Ishikawa (cell line): ENCODE measurements around the gene PIGR.

ENCODE experiments used
- CEBPB ChIP-seq: IDR thresholded peaks from 2 replicates; pipeline ENCODE4 v1.6.1; 2012
- CREB1 ChIP-seq: IDR thresholded peaks from 2 replicates; pipeline ENCODE4 v1.6.1; 2012; ENCODE audit warnings: low read depth
- EP300 ChIP-seq: IDR thresholded peaks from 2 replicates; pipeline ENCODE4 v1.6.1; 2012; ENCODE audit warnings: borderline replicate concordance
- NFIC ChIP-seq: IDR thresholded peaks from 2 replicates; pipeline ENCODE4 v1.6.1; 2012
- RAD21 ChIP-seq: IDR thresholded peaks from 2 replicates; pipeline ENCODE4 v1.6.1; 2012; ENCODE audit warnings: low read depth
- TAF1 ChIP-seq: IDR thresholded peaks from 2 replicates; pipeline ENCODE4 v1.6.1; 2012; ENCODE audit warnings: low read depth, mild to moderate bottlenecking
- TCF12 ChIP-seq: IDR thresholded peaks from 2 replicates; pipeline ENCODE4 v1.6.1; 2012; ENCODE audit warnings: low read depth
- YY1 ChIP-seq: IDR thresholded peaks from 2 replicates; pipeline ENCODE4 v1.6.1; 2012; ENCODE audit warnings: low read depth
- ZBTB7A ChIP-seq: IDR thresholded peaks from 2 replicates; pipeline ENCODE4 v1.6.1; 2012; ENCODE audit warnings: low read depth

DNA sequence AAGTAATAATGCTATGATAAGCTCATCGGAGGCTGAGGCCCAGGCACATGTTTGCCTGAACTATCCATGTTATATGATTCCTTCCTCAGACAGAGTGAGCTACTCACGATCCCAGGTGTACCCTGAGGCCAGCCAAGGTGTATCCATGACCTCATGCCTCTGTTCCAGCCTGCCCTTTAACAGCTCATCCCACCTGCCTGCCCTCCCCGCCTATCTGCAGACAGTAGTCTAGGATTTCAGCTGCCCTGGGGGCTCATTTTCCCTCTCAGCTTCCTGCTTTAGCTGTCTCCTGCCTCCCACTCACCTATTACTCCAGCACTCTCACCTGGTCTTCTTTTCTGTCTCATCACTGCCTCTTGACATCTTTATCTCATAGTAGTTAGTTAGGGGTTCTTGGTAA is 50.9 kb downstream of the PIGR start:
- no peak for TF ChIP-seq EP300
- TF ChIP-seq ZBTB7A, result no peak
- TF ChIP-seq TCF12, result no peak
- TF ChIP-seq CEBPB, result no peak
- no peak for TF ChIP-seq CREB1
- no peak for TF ChIP-seq YY1
- no peak for TF ChIP-seq TAF1
- no peak for TF ChIP-seq RAD21
- no peak for TF ChIP-seq NFIC
